ENCODE results near the gene FOXJ2.

- TF ChIP-seq CTCF (conservative IDR thresholded peaks at IDR 0.05; ENCODE audit: low read depth, low read length) (no peak), POLR2A (IDR thresholded peaks at IDR 0.05; ENCODE audit: low read depth, low read length) (no peak)
Observed at GRCh38 chr12:7991535-7991934, 41.0 kb upstream of the FOXJ2 start.

Data from IMR-90 (cell line).